Hepatic stellate cell (primary cell): ENCODE results near the gene NFU1.

Experiments
- DNase-seq: peaks from one replicate; pipeline ENCODE4 v3.0.0; 2011; ENCODE audit warnings: low spot score

NFU1 gene

DNA sequence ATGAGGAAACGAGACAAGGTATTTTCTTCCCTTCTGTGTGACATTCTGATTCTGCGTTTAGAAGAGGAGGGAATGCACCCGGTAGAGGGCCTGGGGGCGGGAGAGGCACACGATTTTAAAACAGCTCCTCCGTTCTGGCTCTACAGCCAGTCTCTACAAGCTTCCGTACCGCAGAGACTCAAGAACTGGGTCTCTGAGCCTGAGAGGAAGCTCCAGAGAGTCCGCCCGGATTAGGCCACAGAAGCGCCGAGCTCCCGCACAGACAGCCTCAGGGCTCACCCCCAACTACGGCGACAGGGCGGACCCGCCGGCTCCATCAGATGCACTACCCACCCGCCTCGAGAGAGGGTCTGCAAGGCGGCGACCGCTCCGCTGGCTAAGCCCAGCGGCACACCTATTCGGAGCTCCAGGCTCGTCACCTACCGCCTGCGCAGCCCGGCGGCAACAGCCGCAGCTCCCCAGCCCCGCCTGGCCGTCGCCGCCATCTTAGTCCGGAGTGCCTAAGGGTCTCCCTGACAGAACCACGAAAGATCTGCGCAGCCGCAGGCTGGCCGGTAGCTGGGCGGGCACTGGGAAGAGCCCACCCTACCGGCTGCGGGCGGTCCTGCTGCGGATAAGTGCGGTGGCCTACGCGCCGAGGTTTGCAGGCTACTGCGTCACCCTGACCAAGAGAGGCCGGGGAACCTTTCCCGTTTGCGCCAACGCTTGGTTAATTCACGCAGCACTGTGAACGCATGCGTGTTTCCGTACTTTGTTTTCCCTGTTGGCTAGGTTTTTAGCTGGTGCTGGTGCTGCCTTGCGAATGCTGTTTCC is at the start of gene NFU1:
Gene NFU1 (minus strand): TSS at position 498 of the 813 bp plus-strand sequence. CDS start 13 bp downstream, at position 485.
- peak; percentile 99 for DNase-seq

DNA sequence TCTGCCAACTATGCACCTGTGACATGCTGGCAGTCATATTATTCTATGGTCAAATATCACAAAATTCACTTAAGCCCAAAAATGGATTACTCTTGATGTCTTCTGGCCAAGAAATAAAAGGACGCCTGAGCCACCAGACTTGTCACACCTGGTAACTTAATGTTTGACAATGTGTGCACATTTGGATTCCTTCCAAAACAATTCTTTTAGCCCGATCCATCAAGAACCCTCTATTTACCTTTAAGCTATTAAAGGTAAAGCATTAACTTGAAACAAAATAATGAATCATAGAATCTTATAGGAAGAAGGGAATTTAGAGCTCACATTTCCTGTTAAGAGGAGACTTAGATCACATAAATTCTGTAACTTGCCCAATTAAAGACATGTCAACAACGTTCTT is 46.5 kb upstream of the NFU1 start:
- no peak for DNase-seq

DNA sequence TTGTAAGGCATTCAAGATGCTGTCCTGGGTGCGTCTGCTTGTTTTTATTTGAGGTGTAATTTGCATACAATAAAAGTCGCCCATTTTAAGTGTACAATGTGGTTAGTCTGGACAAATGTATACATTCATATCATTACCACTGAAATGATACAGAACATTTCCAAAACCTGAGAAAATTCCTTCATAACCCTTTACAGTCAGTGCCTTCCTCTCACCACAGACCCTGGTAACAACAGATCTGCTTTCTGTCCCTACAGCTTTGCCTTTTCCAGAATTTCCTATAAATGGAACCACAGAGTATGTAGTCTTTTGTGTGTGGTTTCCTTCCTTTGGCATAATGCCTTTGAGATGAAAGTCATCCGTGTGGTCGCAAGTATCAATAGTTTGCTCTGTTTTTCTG is 45.8 kb upstream of the NFU1 start:
- DNase-seq = no peak

- no peak for DNase-seq
These were observed 45.2 kb upstream of the NFU1 start for GRCh38 chr2:69482471-69482870.

GRCh38 chr2:69481421-69481820 is 44.2 kb upstream of the NFU1 start:
- DNase-seq = no peak

GRCh38 chr2:69477627-69478026 is 40.4 kb upstream of the NFU1 start:
- DNase-seq = no peak

- DNase-seq = no peak
These were observed 37.5 kb upstream of the NFU1 start for GRCh38 chr2:69474688-69475087.

DNA sequence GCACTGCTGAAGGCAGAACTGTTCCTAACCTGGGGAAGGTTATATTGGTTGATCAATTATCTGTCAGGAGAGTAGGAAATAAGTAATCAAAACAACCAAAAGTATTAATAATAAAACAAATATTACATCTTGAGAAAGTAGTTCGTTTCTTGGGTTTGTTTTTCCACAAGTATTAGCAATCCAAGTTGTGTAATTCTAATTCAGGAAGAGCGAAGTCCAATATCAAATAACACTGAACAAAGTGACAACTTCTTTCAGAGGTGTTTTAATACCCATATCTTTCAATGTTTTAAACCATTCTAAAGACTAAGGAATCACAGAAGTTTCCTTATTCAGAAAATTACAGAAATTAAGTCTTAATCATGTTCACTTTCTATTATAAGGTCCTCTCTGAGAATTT is 34.6 kb upstream of the NFU1 start:
- DNase-seq = no peak

GRCh38 chr2:69470911-69471310 is 33.7 kb upstream of the NFU1 start:
- no peak for DNase-seq

DNA sequence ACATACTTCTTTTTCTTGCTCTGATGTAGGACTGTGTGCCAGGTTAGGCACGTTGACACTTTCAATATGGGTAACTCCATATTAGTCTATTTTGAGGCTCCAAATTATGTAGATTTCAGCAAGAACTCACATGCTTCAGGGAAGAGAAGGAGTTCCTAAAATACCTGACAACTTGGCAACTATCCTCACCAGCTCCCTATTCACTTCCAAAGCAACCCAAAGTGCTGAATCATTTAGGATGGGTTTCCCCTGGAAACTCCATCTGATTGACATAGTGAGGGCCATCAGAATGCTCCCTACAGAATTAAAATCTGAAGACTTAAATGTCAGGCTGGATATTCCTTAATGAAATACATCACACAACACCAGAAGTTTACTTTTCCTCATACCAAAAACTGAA is 32.5 kb upstream of the NFU1 start:
- DNase-seq = no peak

DNA sequence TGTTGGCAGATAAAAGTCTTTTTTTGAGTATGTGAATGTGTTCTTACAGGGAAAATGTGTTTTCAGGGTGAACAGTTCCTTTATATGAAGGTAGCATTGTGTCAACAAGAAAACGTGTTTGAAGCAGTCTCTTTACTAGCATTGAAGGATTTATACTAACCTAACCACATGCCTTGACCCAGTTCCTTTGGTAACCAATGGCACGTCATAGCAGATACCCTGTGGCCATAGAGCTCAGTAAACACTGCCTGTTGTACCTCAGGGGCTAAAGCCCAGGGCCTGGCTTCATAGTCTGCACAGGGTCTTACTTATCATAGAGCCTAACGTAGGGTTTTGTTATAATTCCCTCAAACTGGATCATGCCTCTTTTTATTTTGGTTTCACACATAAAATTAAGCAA is 32.1 kb upstream of the NFU1 start:
- no peak for DNase-seq

DNA sequence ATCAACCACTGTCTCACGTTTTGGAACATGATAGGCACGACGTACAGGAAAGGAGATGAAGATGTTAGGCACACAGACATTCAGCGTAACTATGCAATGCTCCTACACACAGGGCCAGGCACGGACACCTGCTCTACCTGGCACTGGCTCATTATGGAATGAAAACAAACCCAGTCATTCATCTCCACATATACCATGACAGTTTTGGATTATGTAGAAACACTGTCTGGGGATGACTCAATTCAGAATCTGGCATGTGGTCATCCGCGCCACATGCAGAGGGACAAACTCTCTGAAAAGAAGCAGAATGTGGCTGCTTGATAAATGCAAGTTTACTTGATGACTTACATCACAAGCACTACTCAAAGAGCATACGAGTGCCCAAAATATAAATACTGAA is 29.5 kb upstream of the NFU1 start:
- no peak for DNase-seq

- no peak for DNase-seq
These were observed 28.6 kb upstream of the NFU1 start for GRCh38 chr2:69465513-69466456.

- DNase-seq = peak; percentile 43
These were observed 27.3 kb upstream of the NFU1 start for GRCh38 chr2:69464575-69464974.

GRCh38 chr2:69462780-69463179 is 25.5 kb upstream of the NFU1 start:
- DNase-seq = no peak

DNA sequence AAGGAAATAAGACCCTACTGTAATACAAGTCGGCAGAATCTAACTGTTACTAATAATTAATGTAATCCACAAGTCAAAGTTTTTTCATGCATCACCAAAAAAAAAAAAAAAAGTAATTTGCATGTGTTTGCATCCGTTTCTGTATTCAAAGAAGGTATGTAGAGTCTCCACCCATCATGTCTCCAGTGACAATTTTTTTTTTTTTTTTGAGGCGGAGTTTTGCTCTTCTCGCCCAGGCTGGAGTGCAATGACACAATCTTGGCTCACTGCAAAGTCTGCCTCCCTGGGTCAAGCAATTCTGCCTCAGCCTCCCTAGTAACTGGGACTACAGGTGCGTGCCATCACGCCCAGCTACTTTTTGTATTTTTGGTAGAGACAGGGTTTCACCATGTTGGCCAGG is 24.2 kb upstream of the NFU1 start:
- DNase-seq = no peak

GRCh38 chr2:69459936-69460335 is 22.7 kb upstream of the NFU1 start:
- no peak for DNase-seq

DNA sequence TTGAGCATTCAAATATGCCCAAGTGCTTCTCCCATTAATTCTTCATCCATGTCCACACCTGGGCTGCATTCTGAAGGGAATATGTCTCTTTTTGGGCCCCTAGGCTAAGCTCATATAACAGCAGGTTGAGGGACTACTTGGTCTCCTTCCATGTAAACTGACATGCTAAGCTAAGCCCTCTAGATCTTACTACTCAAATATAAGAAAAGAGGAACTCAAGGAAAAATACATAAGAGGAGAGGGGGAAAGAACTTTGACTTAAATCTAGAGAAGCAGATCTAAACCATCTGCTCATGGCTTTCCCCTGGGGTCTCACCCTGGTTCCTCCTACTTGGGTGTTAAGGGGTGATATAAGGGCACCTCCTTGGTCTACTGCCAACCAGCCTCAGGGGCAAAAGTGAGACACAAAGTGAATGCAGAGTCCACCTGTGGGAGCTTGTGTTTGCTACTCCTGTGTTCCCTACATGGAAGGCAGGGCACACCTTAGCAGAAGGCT is 19.8 kb upstream of the NFU1 start:
- no peak for DNase-seq

- no peak for DNase-seq
These were observed 18.9 kb upstream of the NFU1 start for GRCh38 chr2:69456154-69456553.

DNA sequence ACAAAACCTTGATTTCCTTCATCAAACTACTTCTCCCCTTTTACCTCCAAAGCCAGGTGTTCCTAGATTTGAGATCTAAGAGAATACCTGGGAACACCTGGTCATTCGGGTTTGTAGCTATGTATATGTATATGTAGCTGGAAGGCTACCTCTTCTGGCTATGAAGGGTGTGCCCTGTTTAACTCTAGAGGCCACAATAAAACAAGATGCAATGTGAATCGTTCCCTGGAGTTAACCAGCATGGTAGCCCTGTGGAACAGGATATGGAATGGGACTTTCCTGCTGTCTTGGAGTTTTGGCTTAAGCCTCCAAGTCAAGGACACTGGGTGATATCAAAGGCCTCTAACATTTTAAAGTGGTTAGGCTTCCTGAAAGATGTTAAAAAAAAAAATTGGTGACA is 17.7 kb upstream of the NFU1 start:
- no peak for DNase-seq

DNA sequence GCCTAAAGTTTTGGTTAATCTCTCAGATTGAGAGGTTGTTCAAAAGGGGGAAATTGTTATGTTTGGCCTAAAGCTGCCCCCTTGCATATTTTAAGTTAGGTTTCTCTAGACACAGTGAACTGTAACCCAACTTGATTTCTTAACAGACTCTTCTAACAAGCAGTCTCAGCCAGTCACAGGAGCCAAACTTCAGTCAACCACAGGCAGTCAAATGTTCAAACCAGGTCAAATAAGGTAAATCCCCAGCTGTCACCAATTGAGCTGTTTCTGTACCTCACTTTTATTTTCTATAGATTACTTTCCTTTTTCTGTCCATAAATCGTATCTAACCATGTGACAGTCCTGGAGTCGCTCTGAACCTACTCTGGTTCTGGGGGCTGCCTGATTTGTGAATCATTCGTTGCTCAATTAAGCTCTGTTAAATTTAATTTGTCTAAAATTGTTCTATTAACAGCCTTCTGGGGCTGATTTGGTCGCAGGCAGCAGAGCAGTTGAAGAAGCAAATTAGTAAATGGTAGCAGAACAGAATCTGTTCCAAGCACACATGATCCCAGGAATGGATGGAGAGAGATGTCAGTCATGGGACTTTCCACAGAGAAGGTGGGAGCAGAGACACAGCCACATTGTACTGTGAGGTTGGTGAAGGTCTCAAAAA is 16.4 kb upstream of the NFU1 start:
- DNase-seq = no peak

GRCh38 chr2:69452687-69453086 is 15.5 kb upstream of the NFU1 start:
- no peak for DNase-seq
